Measurements from ENCODE around the gene SLC6A13. TPM values are rescaled to one million over a fixed set of nuclear protein-coding genes. Genes with fewer than 3 reads are reported as not detected.
"Not testable (repeated sequence)": the region's sequence is repeated elsewhere in the genome, so short reads cannot be mapped to it uniquely, and the experiment has no call there.

Gene SLC6A13
- total RNA-seq, 2 experiments from 2014 or later = 0.11 to 0.60 TPM

GRCh38 chr12:304805-305204 lies 42.2 kb upstream of the SLC6A13 start:
- DNase-seq (no peak), ATAC-seq (ENCODE audit: poor library complexity) (no peak)
- H3K27ac ChIP-seq (ENCODE audit: low read depth in 1 of 2, low read length in 2 of 2) = no peak overlapping the region
- Mint-ChIP-seq H3K4me3 (no peak overlapping the region), H3K36me3 (ENCODE audit: low read depth) (peaks cover 100% of the 10 kb centered on the region), H3K27me3 (no peaks in the 10 kb centered on the region), H3K4me1 (ENCODE audit: low read depth) (peaks cover 58% of the 10 kb centered on the region), H3K27ac (no peak overlapping the region), H3K9me3 (peaks cover 7% of the 10 kb centered on the region)
- no peak overlapping the region for H3K4me3 ChIP-seq (ENCODE audit: low read length)
- peaks cover 3% of the 10 kb centered on the region for H3K4me1 ChIP-seq (ENCODE audit: insufficient read depth, low read length)
- no peaks in the 10 kb centered on the region for H3K9me3 ChIP-seq (ENCODE audit: control insufficient read depth in 1 of 2, insufficient read depth in 1 of 2, low read length in 2 of 2)
- H3K36me3 ChIP-seq (ENCODE audit: insufficient read depth, low read length) = peaks cover 63% of the 10 kb centered on the region
- TF ChIP-seq, protein P1, sequence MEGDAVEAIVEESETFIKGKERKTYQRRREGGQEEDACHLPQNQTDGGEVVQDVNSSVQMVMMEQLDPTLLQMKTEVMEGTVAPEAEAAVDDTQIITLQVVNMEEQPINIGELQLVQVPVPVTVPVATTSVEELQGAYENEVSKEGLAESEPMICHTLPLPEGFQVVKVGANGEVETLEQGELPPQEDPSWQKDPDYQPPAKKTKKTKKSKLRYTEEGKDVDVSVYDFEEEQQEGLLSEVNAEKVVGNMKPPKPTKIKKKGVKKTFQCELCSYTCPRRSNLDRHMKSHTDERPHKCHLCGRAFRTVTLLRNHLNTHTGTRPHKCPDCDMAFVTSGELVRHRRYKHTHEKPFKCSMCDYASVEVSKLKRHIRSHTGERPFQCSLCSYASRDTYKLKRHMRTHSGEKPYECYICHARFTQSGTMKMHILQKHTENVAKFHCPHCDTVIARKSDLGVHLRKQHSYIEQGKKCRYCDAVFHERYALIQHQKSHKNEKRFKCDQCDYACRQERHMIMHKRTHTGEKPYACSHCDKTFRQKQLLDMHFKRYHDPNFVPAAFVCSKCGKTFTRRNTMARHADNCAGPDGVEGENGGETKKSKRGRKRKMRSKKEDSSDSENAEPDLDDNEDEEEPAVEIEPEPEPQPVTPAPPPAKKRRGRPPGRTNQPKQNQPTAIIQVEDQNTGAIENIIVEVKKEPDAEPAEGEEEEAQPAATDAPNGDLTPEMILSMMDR (IDR thresholded peaks at IDR 0.05) = no peak
- intact Hi-C loops (cut with DNase I, micrococcal nuclease) = no loop called here
- POLR2A ChIA-PET = no interaction called here
- CTCF ChIA-PET = interaction anchor here (0.7 kb wide), 1 partner anchor 31 kb away, joined by 3 read pairs; no protein-coding TSS in a partner anchor
- no peaks in the 10 kb centered on the region for H3K27me3 ChIP-seq (ENCODE audit: control insufficient read depth in 1 of 2, insufficient read depth in 2 of 2, low read length in 2 of 2)

GRCh38 chr12:302766-303165 lies 40.1 kb upstream of the SLC6A13 start:
- POLR2A ChIA-PET; H3K4me3 ChIP-seq (ENCODE audit: low read length); H3K27me3 ChIP-seq (ENCODE audit: control insufficient read depth in 1 of 2, insufficient read depth in 2 of 2, low read length in 2 of 2); H3K27me3 Mint-ChIP-seq; H3K9me3 Mint-ChIP-seq; ATAC-seq (ENCODE audit: poor library complexity); H3K9me3 ChIP-seq (ENCODE audit: control insufficient read depth in 1 of 2, insufficient read depth in 1 of 2, low read length in 2 of 2); CTCF ChIA-PET; intact Hi-C loops (cut with DNase I, micrococcal nuclease); H3K4me1 ChIP-seq (ENCODE audit: insufficient read depth, low read length); H3K27ac ChIP-seq (ENCODE audit: low read depth in 1 of 2, low read length in 2 of 2): not testable (repeated sequence)
- H3K36me3 ChIP-seq (ENCODE audit: insufficient read depth, low read length) = peaks cover 51% of the 10 kb centered on the region
- DNase-seq = peak in 1 of 14 experiments; percentile 39
- H3K36me3 Mint-ChIP-seq (ENCODE audit: low read depth) = peaks cover 100% of the 10 kb centered on the region
- H3K4me1 Mint-ChIP-seq (ENCODE audit: low read depth) = peaks cover 70% of the 10 kb centered on the region
- H3K4me3 Mint-ChIP-seq = peak overlapping the region; percentile 3
- peak overlapping the region; percentile 29 for H3K27ac Mint-ChIP-seq

DNA sequence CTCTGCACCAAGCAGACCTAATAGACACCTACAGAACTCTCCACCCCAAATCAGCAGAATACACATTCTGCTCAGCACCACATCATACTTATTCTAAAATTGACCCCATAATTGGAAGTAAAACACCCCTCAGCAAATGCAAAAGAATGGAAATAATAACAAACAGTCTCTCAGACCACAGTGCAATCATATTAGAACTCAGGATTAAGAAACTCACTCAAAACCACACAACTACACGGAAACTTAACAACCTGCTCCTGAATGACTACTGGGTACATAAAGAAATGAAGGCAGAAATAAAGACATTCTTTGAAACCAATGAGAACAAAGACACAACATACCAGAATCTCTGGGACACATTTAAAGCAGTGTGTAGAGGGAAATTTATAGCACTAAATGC lies 37.5 kb upstream of the SLC6A13 start:
- H3K27ac ChIP-seq (ENCODE audit: low read depth in 1 of 2, low read length in 2 of 2); intact Hi-C loops (cut with DNase I, micrococcal nuclease); H3K27me3 ChIP-seq (ENCODE audit: control insufficient read depth in 1 of 2, insufficient read depth in 2 of 2, low read length in 2 of 2); POLR2A ChIA-PET; H3K9me3 ChIP-seq (ENCODE audit: control insufficient read depth in 1 of 2, insufficient read depth in 1 of 2, low read length in 2 of 2); H3K9me3 Mint-ChIP-seq; H3K27ac Mint-ChIP-seq; H3K4me1 ChIP-seq (ENCODE audit: insufficient read depth, low read length); CTCF ChIA-PET; H3K4me3 ChIP-seq (ENCODE audit: low read length); DNase-seq; ATAC-seq (ENCODE audit: poor library complexity); H3K4me3 Mint-ChIP-seq; H3K27me3 Mint-ChIP-seq: not testable (repeated sequence)
- H3K36me3 Mint-ChIP-seq (ENCODE audit: low read depth) = peaks cover 100% of the 10 kb centered on the region
- H3K36me3 ChIP-seq (ENCODE audit: insufficient read depth, low read length) = peaks cover 53% of the 10 kb centered on the region
- peaks cover 60% of the 10 kb centered on the region for H3K4me1 Mint-ChIP-seq (ENCODE audit: low read depth)

- POLR2A ChIA-PET; H3K27me3 ChIP-seq (ENCODE audit: control insufficient read depth in 1 of 2, insufficient read depth in 2 of 2, low read length in 2 of 2); H3K9me3 Mint-ChIP-seq; H3K27me3 Mint-ChIP-seq; intact Hi-C loops (cut with DNase I, micrococcal nuclease); ATAC-seq (ENCODE audit: poor library complexity); H3K27ac ChIP-seq (ENCODE audit: low read depth in 1 of 2, low read length in 2 of 2); H3K27ac Mint-ChIP-seq; DNase-seq; CTCF ChIA-PET; H3K4me1 ChIP-seq (ENCODE audit: insufficient read depth, low read length); H3K4me3 ChIP-seq (ENCODE audit: low read length); H3K9me3 ChIP-seq (ENCODE audit: control insufficient read depth in 1 of 2, insufficient read depth in 1 of 2, low read length in 2 of 2); H3K4me3 Mint-ChIP-seq: not testable (repeated sequence)
- H3K4me1 Mint-ChIP-seq (ENCODE audit: low read depth) = peaks cover 63% of the 10 kb centered on the region
- peaks cover 100% of the 10 kb centered on the region for H3K36me3 Mint-ChIP-seq (ENCODE audit: low read depth)
- H3K36me3 ChIP-seq (ENCODE audit: insufficient read depth, low read length) = peaks cover 54% of the 10 kb centered on the region
Observed at GRCh38 chr12:299511-299910, 36.9 kb upstream of the SLC6A13 start.

DNA sequence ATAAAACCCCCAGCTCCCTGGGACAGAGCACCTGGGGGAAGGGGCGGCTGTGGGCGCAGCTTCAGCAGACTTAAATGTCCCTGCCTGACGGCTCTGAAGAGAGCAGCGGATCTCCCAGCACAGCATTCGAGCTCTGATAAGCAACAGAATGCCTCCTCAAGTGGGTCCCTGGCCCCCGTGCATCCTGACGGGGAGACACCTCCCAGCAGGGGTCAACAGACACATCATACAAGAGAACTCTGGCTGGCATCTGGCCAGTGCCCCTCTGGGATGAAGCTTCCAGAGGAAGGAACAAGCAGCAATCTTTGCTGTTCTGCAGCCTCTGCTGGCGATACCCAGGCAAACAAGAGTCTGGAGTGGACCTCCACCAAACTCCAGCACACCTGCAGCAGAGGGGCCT lies 35.4 kb upstream of the SLC6A13 start:
- H3K36me3 ChIP-seq (ENCODE audit: insufficient read depth, low read length) = peaks cover 56% of the 10 kb centered on the region
- H3K4me1 Mint-ChIP-seq (ENCODE audit: low read depth) = peaks cover 56% of the 10 kb centered on the region
- H3K36me3 Mint-ChIP-seq (ENCODE audit: low read depth) = peaks cover 100% of the 10 kb centered on the region
- H3K9me3 ChIP-seq (ENCODE audit: control insufficient read depth in 1 of 2, insufficient read depth in 1 of 2, low read length in 2 of 2); intact Hi-C loops (cut with DNase I, micrococcal nuclease); H3K27me3 ChIP-seq (ENCODE audit: control insufficient read depth in 1 of 2, insufficient read depth in 2 of 2, low read length in 2 of 2); H3K27ac ChIP-seq (ENCODE audit: low read depth in 1 of 2, low read length in 2 of 2); H3K4me3 Mint-ChIP-seq; H3K4me1 ChIP-seq (ENCODE audit: insufficient read depth, low read length); H3K27me3 Mint-ChIP-seq; H3K9me3 Mint-ChIP-seq; H3K4me3 ChIP-seq (ENCODE audit: low read length); DNase-seq; POLR2A ChIA-PET; ATAC-seq (ENCODE audit: poor library complexity); H3K27ac Mint-ChIP-seq; CTCF ChIA-PET: not testable (repeated sequence)
